ENCODE results near the gene SYCP3.
A peak's percentile ranks its signal among the peaks of the same experiment; 100 is the strongest.

Gene SYCP3

GRCh38 chr12:101719566-101719965 lies 19.7 kb downstream of the SYCP3 start:
- DNase-seq (ENCODE audit: low read depth) = peak; percentile 6
- no peak for TF ChIP-seq CTCF (IDR thresholded peaks at IDR 0.05; ENCODE audit: insufficient read depth, low read depth, low read length, missing control alignments)

GRCh38 chr12:101714877-101715444 lies 24.3 kb downstream of the SYCP3 start:
- TF ChIP-seq CTCF (IDR thresholded peaks at IDR 0.05; ENCODE audit: insufficient read depth, low read depth, low read length, missing control alignments) = no peak
- no peak overlapping the region for H3K4me3 ChIP-seq (ENCODE audit: low read length)
- DNase-seq (ENCODE audit: low read depth) = no peak

More at GRCh38 chr12:101719566-101719965, 19.7 kb downstream of the SYCP3 start:
- no peak overlapping the region for H3K4me3 ChIP-seq (ENCODE audit: low read length)

- TF ChIP-seq CTCF (IDR thresholded peaks at IDR 0.05; ENCODE audit: insufficient read depth, low read depth, low read length, missing control alignments) = no peak
- no peak overlapping the region for H3K4me3 ChIP-seq (ENCODE audit: low read length)
- no peak for DNase-seq (ENCODE audit: low read depth)
Observed at GRCh38 chr12:101713930-101714329, 25.3 kb downstream of the SYCP3 start.

- no peak for TF ChIP-seq CTCF (IDR thresholded peaks at IDR 0.05; ENCODE audit: insufficient read depth, low read depth, low read length, missing control alignments)
Observed at GRCh38 chr12:101713059-101713682, 26.1 kb downstream of the SYCP3 start.

GRCh38 chr12:101710288-101710687 lies 29.0 kb downstream of the SYCP3 start:
- no peak overlapping the region for H3K4me3 ChIP-seq (ENCODE audit: low read length)
- DNase-seq (ENCODE audit: low read depth) = no peak
- no peak for TF ChIP-seq CTCF (IDR thresholded peaks at IDR 0.05; ENCODE audit: insufficient read depth, low read depth, low read length, missing control alignments)

More at GRCh38 chr12:101713059-101713682, 26.1 kb downstream of the SYCP3 start:
- no peak for DNase-seq (ENCODE audit: low read depth)
- H3K4me3 ChIP-seq (ENCODE audit: low read length) = no peak overlapping the region

GRCh38 chr12:101707131-101707782 lies 32.0 kb downstream of the SYCP3 start:
- H3K4me3 ChIP-seq (ENCODE audit: low read length) = no peak overlapping the region
- TF ChIP-seq CTCF (IDR thresholded peaks at IDR 0.05; ENCODE audit: insufficient read depth, low read depth, low read length, missing control alignments) = no peak
- no peak for DNase-seq (ENCODE audit: low read depth)

Data from epithelial cell of esophagus (primary cell).